HEK293T (cell line): ENCODE results near the gene XBP1.

Experiments used
- ARNT ChIP-seq: fragments of 450-650 bp; IDR thresholded peaks from 2 replicates; pipeline ENCODE4 v1.6.1; 2017; ENCODE audit warnings: mild to moderate bottlenecking
- BHLHE40 ChIP-seq: fragments of 450-650 bp; IDR thresholded peaks from 2 replicates; pipeline ENCODE4 v1.6.1; 2016; ENCODE audit warnings: mild to moderate bottlenecking, moderate library complexity, borderline replicate concordance
- CTBP1 ChIP-seq: fragments of 450-650 bp; IDR thresholded peaks from 2 replicates; pipeline ENCODE4 v1.6.1; 2016; ENCODE audit warnings: borderline replicate concordance
- ELF4 ChIP-seq: fragments of 450-650 bp; IDR thresholded peaks from 2 replicates; pipeline ENCODE4 v1.6.1; 2017; ENCODE audit warnings: antibody characterized with exemption
- FOXA1 ChIP-seq: fragments of 450-650 bp; IDR thresholded peaks from 2 replicates; pipeline ENCODE4 v1.6.1; 2016; ENCODE audit warnings: mild to moderate bottlenecking
- FOXM1 ChIP-seq: fragments of 450-650 bp; IDR thresholded peaks from 2 replicates; pipeline ENCODE4 v1.6.1; 2017; ENCODE audit warnings: mild to moderate bottlenecking, borderline replicate concordance
- HDGF ChIP-seq: fragments of 450-650 bp; IDR thresholded peaks from 2 replicates; pipeline ENCODE4 v1.6.1; 2017; ENCODE audit warnings: antibody characterized with exemption, borderline replicate concordance
- L3MBTL2 ChIP-seq: fragments of 450-650 bp; conservative IDR thresholded peaks from 2 replicates; pipeline ENCODE4 v1.6.1; 2016; ENCODE audit warnings: mild to moderate bottlenecking
- NFRKB ChIP-seq: fragments of 450-650 bp; IDR thresholded peaks from 2 replicates; pipeline ENCODE4 v1.6.1; 2016; ENCODE audit warnings: mild to moderate bottlenecking, moderate library complexity
- SP1 ChIP-seq: fragments of 450-650 bp; IDR thresholded peaks from 2 replicates; pipeline ENCODE4 v1.6.1; 2017
- SUZ12 ChIP-seq: fragments of 450-650 bp; IDR thresholded peaks from 2 replicates; pipeline ENCODE4 v1.6.1; 2016; ENCODE audit warnings: mild to moderate bottlenecking
- TARDBP ChIP-seq: fragments of 450-650 bp; IDR thresholded peaks from 2 replicates; pipeline ENCODE4 v1.6.1; 2016
- ZNF384 ChIP-seq: fragments of 450-650 bp; IDR thresholded peaks from 2 replicates; pipeline ENCODE4 v1.6.1; 2016
- TF ChIP-seq, protein P1 (sequence below): fragments of 450-650 bp; IDR thresholded peaks from 2 replicates; pipeline ENCODE4 v1.6.1; 2016

DNA sequence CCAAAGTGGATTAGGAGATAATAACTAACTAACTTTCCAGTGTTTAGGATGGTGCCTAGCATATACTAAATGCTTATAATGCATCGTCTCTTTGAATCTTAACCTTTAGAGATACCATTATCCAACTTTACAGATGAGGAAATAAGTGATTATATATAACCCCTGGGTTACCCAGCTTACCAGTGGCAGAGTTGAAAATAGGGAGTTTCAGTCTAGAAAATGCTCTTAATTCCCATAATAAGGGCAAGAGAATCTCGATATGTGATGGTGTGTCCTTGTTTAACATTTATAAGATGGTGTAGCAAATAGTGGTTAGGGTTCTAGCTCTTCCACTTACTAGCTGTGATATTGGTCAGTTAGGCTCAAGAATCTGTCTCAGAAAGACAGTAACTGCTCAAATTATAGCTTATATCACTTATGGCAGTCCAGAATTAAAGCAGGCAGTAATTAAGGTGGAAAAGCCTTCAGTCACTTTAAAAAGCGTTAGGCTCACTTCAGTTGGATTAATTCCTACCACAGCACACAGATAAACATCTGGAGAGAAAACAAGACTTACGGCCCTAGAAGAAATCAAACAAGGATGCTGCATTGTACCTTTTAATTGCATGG is 6.3 kb downstream of the XBP1 start:
- TF ChIP-seq SUZ12 (no peak), FOXA1 (no peak), TARDBP (no peak), ELF4 (no peak), BHLHE40 (no peak), SP1 (no peak), L3MBTL2 (no peak), HDGF (no peak), ARNT (no peak), FOXM1 (no peak), ZNF384 (no peak), CTBP1 (no peak), NFRKB (no peak)
- TF ChIP-seq, protein P1, sequence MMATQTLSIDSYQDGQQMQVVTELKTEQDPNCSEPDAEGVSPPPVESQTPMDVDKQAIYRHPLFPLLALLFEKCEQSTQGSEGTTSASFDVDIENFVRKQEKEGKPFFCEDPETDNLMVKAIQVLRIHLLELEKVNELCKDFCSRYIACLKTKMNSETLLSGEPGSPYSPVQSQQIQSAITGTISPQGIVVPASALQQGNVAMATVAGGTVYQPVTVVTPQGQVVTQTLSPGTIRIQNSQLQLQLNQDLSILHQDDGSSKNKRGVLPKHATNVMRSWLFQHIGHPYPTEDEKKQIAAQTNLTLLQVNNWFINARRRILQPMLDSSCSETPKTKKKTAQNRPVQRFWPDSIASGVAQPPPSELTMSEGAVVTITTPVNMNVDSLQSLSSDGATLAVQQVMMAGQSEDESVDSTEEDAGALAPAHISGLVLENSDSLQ, result no peak
